HEK293 (cell line): ENCODE results near the gene ICOS.

Experiments
- ZBTB26 ChIP-seq: fragments of 450-650 bp; formaldehyde crosslinking; optimal IDR thresholded peaks from 2 replicates; pipeline ENCODE3; 2016; ENCODE audit warnings: missing biosample characterization, mild to moderate bottlenecking, missing genetic modification characterization
- ZNF658 ChIP-seq: fragments of 450-650 bp; formaldehyde crosslinking; IDR thresholded peaks from 2 replicates; pipeline ENCODE4; 2016; ENCODE audit warnings: missing biosample characterization, missing genetic modification characterization

- TF ChIP-seq ZNF658 (tag by site-specific recombination) = no peak
- TF ChIP-seq ZBTB26 = no peak
These were observed 32.5 kb upstream of the ICOS start for GRCh38 chr2:203904022-203904421.
